H1 (cell line): ENCODE measurements around the gene ANKFY1. TPM values are rescaled to one million over a fixed set of nuclear protein-coding genes. Genes with fewer than 3 reads are reported as not detected.

ENCODE experiments used
- BRCA1 ChIP-seq: IDR thresholded peaks from 2 replicates; pipeline ENCODE4 v1.6.1; 2012; ENCODE audit warnings: low read depth, low read length, improper control_type of control experiment
- GTF2F1 ChIP-seq: IDR thresholded peaks from 2 replicates; pipeline ENCODE4 v1.6.1; 2012; ENCODE audit warnings: low read depth, low read length, improper control_type of control experiment, borderline replicate concordance
- HDAC6 ChIP-seq: IDR thresholded peaks from one replicate; pipeline ENCODE4 v1.7.1; 2012; ENCODE audit warnings: low read depth, mild to moderate bottlenecking, inconsistent platforms, low read length, moderate library complexity
- KDM5A ChIP-seq: fragments of 200-600 bp; IDR thresholded peaks from 2 replicates; pipeline ENCODE4 v1.7.1; 2012; ENCODE audit warnings: mild to moderate bottlenecking, low read length, inconsistent platforms, mixed read lengths
- SIX5 ChIP-seq: IDR thresholded peaks from 2 replicates; pipeline ENCODE4 v1.6.1; 2011; ENCODE audit warnings: mild to moderate bottlenecking, low read depth, low read length
- SRF ChIP-seq: IDR thresholded peaks from 2 replicates; pipeline ENCODE4 v1.6.1; 2011; ENCODE audit warnings: mild to moderate bottlenecking, low read depth, low read length, moderate library complexity
- TBP ChIP-seq: IDR thresholded peaks from 2 replicates; pipeline ENCODE4 v1.6.1; 2011; ENCODE audit warnings: low read depth, low read length, improper control_type of control experiment
- ZNF274 ChIP-seq: IDR thresholded peaks from 2 replicates; pipeline ENCODE4 v1.7.0; 2012; ENCODE audit warnings: low read length, borderline replicate concordance; ENCODE audit errors: extremely low read depth
- polyA plus RNA-seq, 7 experiments: library from polyadenylated mRNA; depleted of rRNA in 3 of 7; stranded (reverse) in 5 of 7; unstranded in 2 of 7; fragments of >200 nt in 5 of 7; fragments of 200-250 nt in 2 of 7; gene quantifications; 1 replicate in 5 of 7; 2 replicates in 1 of 7; 4 replicates in 1 of 7; pipeline versions ENCODE4 v1.2.1 to v1.2.3, GENCODE V29; 2011 to 2013; ENCODE audit warnings: missing spikeins in 2 of 7, mixed read lengths in 2 of 7
- total RNA-seq: library from RNA; stranded (reverse); fragmentation: NEBNext Ultra II Directional; extraction: Animal tissue kit (Norgen Biotek cat#: 25700); gene quantifications from 2 replicates; pipeline ENCODE4 v1.2.1, GENCODE V29; 2021

Gene ANKFY1
- total and polyA plus RNA-seq, 2 of the 8 experiments (the other 6 are each of a cell fraction or from before 2014, with no cell fraction given) = 28.3 to 45.3 TPM

DNA sequence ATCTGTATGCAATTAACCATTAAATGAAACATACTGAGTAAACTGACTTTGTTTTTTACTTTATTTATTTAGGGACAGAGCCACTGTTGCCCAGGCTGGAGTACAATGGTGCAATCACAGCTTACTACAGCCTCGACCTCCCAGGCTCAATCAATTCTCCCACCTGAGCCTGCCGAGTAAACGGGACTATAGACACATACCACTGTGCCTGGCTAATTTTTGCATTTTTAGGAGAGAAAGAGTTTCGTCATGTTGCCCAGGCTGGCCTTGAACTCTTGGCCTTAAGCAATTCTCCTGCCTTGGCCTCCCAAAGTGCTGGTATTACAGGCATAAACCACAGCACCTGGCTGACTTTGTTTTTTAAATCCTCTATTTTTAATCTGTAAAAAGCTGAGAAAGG, 42.6 kb downstream of the ANKFY1 start (continued):
- no peak for TF ChIP-seq GTF2F1
- no peak for TF ChIP-seq TBP
- no peak for TF ChIP-seq SRF
- no peak for TF ChIP-seq SIX5
- TF ChIP-seq HDAC6 = no peak
- no peak for TF ChIP-seq ZNF274
- TF ChIP-seq BRCA1 = no peak
- TF ChIP-seq KDM5A = no peak
